CD4-positive, alpha-beta T cell treated with Interleukin-15 for 4 hours (primary cell): ENCODE results near the gene MRPL16.
A peak's percentile ranks its signal among the peaks of the same experiment; 100 is the strongest.

Experiments
- DNase-seq: peaks from one replicate; pipeline ENCODE4 v3.0.0-alpha.2; 2020; ENCODE audit warnings: low spot score

The MRPL16 gene

DNA sequence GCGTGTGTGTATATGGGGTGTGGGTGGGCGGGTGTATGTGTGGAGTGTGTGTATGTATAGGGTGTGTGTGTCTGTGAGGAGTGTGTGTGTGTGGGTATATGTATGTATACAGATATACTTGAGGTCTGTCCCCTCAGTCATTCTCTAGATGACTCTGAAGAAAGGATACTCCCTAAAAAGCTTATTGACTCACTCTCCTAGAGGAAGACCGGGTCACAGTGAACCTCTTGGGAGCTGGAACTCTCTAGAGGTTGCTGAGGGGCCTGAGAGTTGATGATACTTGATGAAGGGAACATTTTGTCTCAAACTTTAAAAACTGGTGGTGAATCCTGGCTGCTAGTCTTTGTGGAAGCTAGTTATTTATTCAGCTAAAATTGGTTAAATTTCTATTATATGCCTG lies 40.3 kb downstream of the MRPL16 start:
- DNase-seq: no peak

GRCh38 chr11:59769828-59770227 lies 40.8 kb downstream of the MRPL16 start:
- no peak for DNase-seq

DNA sequence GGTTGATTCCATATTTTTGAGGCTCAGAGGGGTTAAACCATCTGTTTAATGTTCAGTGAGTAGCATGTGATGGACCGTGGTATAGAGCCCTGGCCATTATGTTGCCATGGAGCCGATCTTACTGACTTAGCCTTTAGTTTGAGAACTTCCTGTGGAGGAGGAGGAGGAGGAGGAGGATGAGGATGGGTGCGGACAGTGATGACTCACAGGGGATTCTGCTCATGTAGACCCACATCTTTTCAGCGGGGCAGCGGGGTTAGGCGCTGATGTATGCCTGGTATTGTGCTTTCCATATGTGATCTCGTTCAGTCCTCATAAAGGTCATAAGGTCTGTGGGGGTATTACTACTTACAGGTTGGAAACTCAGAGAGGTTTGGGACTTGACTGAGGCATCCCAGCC lies 41.5 kb downstream of the MRPL16 start:
- DNase-seq: no peak

DNA sequence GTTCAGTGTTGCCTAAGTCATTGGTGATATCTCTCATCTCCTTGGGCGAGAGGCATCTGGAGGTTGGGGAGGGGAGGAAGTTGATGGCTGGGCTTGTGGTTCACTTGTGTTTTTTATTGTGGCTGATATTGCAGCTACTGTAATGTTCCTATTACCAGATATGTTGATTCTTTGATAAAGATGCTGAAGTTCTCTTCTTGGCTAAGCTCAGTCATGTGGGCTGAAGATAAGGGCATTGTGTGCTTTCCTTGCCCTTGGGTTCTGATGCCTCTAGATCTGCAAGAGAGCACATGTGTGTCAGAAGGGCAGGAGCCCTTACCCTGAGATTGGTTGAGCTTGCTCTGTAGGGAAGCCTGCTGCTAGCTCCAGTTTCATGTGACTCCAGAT lies 43.4 kb downstream of the MRPL16 start:
- DNase-seq: peak; percentile 32

DNA sequence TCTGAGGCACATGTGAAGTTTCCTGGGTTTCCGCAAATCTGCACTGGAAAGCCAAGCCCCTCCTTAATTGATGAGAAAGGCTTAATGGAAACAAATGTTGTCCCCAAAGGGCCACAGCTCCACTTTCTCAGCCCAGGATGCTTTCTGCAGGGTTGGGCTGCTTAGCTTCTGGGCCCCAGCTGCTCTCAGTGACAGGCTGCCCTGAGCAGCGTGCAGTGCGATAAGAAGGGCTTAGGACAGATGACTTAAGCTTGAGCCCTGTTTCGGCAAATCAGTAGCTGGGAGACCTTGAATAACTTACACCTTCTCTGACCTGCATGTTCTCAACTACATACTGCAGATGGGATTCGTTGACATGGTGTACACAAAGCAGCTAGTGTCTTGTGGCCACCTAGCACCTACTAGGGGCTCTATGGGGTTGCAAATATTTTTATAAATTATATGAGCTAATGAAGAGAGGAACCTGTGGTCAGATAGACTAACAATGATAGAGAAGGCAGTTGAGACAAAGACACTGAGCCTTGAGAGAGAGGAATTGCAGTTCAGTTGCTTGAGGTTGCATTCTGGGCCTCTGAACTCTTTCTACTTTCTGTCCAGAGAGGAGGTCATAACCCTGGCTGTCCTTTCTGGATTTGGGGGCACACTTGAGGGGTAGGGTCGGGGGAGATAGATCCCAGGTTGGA lies 43.9 kb downstream of the MRPL16 start:
- no peak for DNase-seq

- DNase-seq: no peak
Observed at GRCh38 chr11:59765068-59765735, 45.4 kb downstream of the MRPL16 start.

GRCh38 chr11:59761993-59762392 lies 48.6 kb downstream of the MRPL16 start:
- DNase-seq: no peak

GRCh38 chr11:59760771-59761170 lies 49.8 kb downstream of the MRPL16 start:
- DNase-seq: no peak

DNA sequence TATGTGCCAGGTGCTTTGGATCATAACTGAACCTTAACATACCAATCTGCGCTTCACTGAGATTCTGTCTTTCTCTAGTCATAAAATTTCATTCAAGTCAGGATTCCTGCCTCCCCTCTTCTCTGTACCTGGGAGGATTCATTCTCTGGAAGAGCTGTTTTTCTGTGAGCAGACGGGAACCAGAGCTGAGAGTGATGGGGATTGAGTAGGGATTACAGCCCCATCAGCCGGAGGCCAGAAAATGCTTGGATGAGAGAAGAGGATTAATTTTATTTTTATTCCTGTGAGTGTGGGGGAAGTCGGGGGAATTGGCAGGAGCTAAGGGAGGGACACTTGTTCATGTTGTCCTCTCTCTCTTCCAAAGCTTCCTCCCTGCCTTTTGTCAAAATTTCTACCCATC lies 50.7 kb downstream of the MRPL16 start:
- no peak for DNase-seq

DNA sequence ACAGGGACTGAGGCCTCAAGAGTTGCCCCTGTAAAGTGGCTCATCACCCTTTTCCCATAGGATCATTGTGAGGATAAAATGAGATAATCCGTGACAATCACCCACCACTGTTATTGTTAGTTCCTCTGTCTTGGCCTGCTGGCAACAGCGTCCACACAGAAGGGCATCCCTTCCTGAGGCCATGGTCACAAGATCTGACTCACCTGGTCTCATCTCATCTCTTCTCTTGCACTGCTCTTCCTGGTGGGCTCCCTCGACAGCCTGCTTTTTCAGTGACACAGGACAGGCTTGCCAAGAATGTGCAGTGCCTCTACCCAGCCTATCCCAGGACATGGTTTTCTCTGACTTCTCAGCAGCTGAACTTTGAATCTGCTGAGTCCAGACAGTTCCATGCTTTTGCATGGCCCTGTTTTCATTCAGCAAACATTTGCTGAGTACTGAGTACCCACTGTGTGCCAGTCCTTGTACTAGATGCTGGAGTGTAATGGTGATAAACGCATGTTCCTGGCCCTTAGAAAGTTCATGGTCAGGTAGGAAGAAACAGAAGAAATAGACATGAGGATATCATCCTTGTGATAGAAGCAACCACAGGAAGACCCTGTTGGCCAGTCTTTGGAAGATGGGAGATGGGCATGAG lies 52.1 kb downstream of the MRPL16 start:
- no peak for DNase-seq

DNA sequence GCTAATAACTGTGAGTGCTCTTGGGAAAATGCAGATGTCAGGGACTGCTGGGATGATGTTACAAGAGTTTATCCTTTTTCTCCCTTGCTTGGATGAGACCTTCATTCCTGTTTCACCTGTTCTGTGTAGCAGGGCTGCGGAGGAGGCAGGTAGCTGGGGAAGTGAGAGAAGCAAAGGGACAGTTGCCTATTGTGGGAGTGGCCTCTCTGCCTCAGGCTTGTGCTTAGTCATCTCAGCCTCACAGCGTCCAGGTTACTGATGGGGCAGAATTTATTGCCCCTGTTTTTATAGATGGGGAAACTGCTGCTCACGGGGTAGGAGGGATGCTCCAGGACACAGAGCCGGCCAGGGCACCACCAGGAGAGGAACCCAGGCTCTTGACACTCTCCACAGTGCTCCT lies 53.7 kb downstream of the MRPL16 start:
- DNase-seq: no peak

DNA sequence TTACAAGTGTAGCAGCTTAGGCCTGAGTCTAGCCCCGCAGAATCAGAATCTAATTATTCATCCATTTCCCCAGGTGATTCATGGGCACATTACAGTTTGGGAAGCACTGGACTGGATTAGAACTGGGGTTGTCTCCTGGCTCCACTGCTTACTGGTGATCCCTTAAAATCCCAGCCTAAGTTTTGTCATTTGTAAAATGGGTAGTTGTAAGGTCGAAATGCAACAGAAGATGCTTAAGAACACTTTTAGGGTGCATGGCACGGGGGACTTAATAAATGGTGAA lies 54.1 kb downstream of the MRPL16 start:
- no peak for DNase-seq
